22Rv1 (cell line): ENCODE data around the gene ZNF837.
A peak's percentile ranks its signal among the peaks of the same experiment; 100 is the strongest.

ENCODE experiments used
- H3K27ac ChIP-seq: fragments of 450-650 bp; 2 replicates; pipeline ENCODE4 v1.5.1; 2017
- ZFX ChIP-seq: fragments of 450-650 bp; IDR thresholded peaks from 2 replicates; pipeline ENCODE4 v1.6.1; 2017; ENCODE audit warnings: antibody characterized with exemption, borderline replicate concordance
- TF ChIP-seq, protein P1 (sequence below): fragments of 450-650 bp; IDR thresholded peaks from 2 replicates; pipeline ENCODE4 v1.5.1; 2017; ENCODE audit warnings: mild to moderate bottlenecking

The ZNF837 gene

DNA sequence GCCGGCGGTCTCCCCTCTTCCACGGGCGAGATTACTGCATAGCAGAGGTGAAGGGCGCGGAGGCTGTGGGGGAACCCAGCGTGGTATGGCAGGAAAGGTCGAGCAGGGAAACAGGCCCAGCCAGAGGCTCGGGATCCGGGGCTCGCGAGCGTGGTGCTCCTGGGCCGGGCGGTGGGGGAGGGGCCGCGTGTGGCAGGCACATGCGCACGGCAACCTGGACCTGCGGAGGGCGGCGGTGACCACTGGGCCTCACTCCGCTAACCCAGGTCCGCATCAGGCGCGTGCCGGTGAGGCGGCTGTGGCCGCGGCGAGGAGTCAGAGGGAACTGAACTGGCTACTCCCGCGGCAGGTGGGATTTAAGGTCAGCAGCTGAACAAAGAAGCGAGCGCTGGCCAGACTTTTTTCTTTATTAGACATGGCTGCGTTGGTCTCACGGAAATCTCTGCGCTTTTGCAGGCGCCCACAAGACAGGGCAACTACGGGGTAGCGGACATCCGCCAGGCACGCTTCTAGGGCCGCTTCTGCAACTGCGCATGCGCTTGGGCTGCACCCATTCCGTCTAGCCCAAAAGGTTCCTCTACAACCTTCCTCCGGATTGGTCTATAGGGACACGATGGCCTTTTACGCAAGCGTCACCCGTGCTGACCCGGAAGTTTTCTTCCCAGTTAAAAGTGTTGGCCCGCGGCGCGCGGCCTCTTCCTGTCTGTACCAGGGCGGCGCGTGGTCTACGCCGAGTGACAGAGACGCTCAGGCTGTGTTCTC, 5.9 kb upstream of the ZNF837 start, which contains the start of gene RPS5:
TSS of gene RPS5 (plus strand) at position 694 of the 762 bp plus-strand sequence. CDS start 869 bp downstream, outside the sequence.
- peak within 1 kb of the TSS; percentile 98 for H3K27ac ChIP-seq
- TF ChIP-seq, protein P1, sequence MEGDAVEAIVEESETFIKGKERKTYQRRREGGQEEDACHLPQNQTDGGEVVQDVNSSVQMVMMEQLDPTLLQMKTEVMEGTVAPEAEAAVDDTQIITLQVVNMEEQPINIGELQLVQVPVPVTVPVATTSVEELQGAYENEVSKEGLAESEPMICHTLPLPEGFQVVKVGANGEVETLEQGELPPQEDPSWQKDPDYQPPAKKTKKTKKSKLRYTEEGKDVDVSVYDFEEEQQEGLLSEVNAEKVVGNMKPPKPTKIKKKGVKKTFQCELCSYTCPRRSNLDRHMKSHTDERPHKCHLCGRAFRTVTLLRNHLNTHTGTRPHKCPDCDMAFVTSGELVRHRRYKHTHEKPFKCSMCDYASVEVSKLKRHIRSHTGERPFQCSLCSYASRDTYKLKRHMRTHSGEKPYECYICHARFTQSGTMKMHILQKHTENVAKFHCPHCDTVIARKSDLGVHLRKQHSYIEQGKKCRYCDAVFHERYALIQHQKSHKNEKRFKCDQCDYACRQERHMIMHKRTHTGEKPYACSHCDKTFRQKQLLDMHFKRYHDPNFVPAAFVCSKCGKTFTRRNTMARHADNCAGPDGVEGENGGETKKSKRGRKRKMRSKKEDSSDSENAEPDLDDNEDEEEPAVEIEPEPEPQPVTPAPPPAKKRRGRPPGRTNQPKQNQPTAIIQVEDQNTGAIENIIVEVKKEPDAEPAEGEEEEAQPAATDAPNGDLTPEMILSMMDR, result no peak
- no peak for TF ChIP-seq ZFX

DNA sequence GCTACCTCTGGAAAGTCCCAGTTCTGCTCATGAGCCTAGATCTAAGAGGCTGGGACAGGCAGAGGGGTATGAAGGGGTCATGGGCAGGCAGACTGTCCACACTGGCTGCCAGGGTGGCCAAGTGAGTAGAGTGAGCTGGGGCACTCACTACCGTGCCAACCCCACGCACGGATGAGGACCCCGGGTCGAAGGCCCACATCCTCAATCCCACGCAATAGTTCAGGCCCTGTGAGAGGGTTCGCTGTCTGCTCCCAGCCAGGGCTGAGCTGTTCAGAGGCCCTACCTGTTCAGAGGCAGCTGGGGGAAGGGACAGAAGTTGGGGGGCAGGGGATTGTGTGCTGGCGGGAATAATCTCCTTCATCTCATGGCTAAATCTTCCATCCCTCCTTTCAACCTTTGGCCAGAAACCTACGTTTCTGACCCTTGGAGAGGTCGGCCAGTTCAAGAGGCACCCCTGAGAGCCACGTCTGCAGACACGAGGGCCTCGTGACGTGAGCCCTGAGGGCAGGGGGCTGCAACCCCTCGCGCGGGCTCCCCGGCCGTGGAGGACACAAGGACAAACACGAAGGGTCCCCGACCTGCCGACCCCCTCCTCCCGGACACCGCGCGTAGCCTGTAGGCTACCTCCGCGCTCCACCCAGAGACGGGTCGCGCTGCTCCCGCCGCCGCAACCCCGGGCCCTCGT, 5.2 kb upstream of the ZNF837 start:
- TF ChIP-seq ZFX, result no peak
- TF ChIP-seq, protein P1, result no peak

DNA sequence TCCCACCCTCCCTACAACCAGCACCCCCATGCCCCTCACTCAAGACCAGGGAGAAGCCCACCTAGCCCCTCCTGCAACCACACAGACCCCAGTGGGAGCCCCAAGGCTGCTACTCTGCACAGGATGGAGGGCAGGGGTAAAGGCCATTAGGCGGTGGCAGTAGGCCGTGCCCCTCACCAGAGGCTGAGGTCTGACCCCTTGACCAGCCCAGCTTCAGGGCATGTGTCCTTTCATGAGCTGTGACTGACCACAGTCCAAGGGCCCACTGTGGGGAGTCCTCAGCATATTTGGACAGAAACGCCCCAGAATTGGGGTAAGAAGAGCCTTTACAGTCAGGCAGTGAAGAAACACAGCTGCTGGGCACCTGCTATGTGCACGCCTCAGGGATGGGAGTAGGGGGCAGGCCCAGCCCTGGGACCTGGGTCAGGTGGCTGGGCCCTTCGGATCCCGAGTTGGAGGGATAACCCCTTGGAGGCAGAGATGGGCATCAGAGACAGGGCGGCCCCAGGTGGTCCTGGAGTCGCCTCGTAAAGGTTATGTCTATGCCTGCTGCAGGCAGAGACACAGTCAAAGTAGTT, 4.6 kb upstream of the ZNF837 start:
- peak overlapping the region; percentile 98 for H3K27ac ChIP-seq
- TF ChIP-seq, protein P1, result no peak
- no peak for TF ChIP-seq ZFX

More for the DNA sequence above, 5.2 kb upstream of the ZNF837 start:
- peak overlapping the region; percentile 98 for H3K27ac ChIP-seq

DNA sequence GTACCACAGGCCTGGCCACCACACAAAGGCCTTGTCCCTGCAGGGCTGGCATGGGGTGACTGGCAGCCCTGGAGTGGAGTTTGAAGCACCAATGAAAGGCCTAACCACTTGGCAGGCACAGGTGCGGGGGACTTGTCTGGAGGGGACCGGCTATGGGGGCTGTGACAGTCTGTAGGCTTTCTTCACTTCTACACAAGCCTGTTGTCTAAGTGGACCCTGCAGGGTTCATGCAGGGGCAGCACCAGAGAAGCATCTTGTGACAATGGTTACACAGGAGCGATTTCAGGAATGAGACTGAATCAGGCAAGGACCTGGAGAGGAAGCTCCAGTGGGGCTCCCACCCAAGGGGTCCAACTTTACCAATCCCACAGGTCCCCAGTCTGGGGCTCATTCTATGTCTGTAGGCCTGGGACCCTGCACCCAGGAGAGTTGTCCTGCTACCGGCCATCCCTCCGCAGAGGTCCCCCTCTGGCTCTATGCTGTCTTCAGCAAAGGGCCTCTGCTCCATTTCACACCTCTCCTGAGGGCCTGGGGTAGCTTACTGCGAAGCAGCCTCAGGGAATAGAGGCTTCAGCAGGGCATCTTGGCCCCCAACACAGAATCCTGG, 2.3 kb upstream of the ZNF837 start:
- TF ChIP-seq, protein P1, result no peak
- no peak for TF ChIP-seq ZFX
- H3K27ac ChIP-seq, result peak overlapping the region; percentile 88; the same call in 1 of the 2 replicates

DNA sequence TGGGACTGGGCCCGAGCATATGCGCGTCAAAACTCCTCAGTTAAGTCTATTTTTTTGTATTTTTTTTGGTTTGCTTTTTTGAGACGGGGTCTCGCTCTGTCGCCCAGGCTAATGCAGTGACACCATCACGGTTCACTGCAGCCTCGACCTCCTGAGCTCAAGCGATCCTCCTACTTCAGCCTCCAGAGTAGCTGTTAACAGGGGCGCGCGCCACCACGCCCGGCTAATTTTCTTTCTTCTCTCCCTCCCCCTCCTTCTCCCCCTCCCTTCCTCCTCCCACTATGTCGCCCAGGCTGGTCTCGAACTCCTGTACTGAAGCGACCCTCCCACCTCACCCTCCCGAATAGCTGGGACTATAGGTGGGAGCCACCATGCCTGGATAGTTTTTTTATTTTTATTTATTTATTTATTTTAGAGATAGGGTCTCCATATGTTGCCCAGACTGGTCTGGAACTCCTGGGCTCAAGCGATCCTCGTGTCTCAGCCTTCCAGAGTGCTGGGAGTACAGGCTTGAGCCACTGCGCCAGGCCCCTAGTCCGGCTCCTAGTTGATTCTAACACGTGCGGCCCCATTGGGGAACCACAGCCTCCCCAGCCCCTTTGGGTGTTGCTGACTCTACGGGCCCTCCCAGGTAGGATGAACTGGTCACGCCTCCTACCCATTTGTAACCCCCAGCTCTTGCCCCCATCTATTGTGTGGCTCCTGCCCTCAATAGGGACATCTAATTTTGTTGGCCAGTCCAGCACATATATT, 806 bp upstream of the ZNF837 start:
- H3K27ac ChIP-seq, result peak overlapping the region; percentile 88
- no peak for TF ChIP-seq ZFX
- TF ChIP-seq, protein P1, result no peak

DNA sequence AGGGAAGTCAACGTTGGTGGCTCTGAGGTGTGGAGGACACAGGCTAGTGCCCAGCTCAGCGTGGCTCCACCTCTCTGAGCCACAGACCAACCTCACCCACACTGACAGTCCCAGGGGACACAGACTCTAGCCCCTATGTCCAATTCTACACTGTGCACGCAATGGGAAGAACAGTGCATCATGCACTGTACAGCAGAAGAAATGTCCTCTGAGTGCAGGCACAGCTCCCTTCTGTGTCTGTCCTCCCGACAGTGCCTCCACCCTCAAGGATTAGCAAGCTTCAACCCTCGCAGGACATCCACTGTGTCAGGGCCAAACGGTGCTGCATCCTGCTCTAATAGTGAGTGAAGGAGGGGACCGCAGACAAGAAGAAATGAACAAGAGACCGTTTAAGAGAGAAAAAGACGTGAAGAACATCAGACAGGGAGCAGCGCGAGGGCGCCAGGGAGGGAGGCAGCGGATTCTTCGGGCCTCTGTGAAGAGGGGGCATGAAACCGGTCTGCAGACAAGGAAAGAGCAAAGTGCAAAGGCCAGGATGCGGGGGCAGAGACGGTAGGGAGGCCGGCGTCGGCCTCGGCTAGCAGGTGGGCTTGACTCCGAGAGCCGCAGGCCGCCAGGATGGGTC, 681 bp downstream of the ZNF837 start:
- H3K27ac ChIP-seq, result peak overlapping the region; percentile 88
- TF ChIP-seq, protein P1, result no peak
- no peak for TF ChIP-seq ZFX
